NCI-H1436 treated with DMSO at 0.1 percent for 48 hours (cell line): ENCODE measurements around the gene IMPA2.
"Not testable (repeated sequence)": the region's sequence is repeated elsewhere in the genome, so short reads cannot be mapped to it uniquely, and the experiment has no call there.

Experiments
- DNase-seq: peaks from one replicate; lab custom pipeline; 2025; lab: John Stamatoyannopoulos, UW

The IMPA2 gene

GRCh38 chr18:12049978-12050811 is 68.9 kb downstream of the IMPA2 start:
- no peak for DNase-seq

GRCh38 chr18:12052866-12053265 is 71.6 kb downstream of the IMPA2 start:
- no peak for DNase-seq

GRCh38 chr18:12053289-12053688 is 72.0 kb downstream of the IMPA2 start:
- DNase-seq = no peak

GRCh38 chr18:12056034-12056883 is 75.0 kb downstream of the IMPA2 start:
- no peak for DNase-seq

GRCh38 chr18:12056884-12057402 is 75.6 kb downstream of the IMPA2 start:
- DNase-seq = no peak

- DNase-seq = no peak
These were observed 76.2 kb downstream of the IMPA2 start for GRCh38 chr18:12057419-12058039.

- no peak for DNase-seq
These were observed 78.3 kb downstream of the IMPA2 start for GRCh38 chr18:12059334-12060181.

- no peak for DNase-seq
These were observed 79.0 kb downstream of the IMPA2 start for GRCh38 chr18:12060182-12060870.

- DNase-seq = no peak
These were observed 80.4 kb downstream of the IMPA2 start for GRCh38 chr18:12061685-12062084.

GRCh38 chr18:12062974-12063373 is 81.7 kb downstream of the IMPA2 start:
- DNase-seq = no peak

GRCh38 chr18:12064086-12064763 is 82.9 kb downstream of the IMPA2 start:
- no peak for DNase-seq

- no peak for DNase-seq
These were observed 84.1 kb downstream of the IMPA2 start for GRCh38 chr18:12065397-12065796.

- no peak for DNase-seq
These were observed 85.7 kb downstream of the IMPA2 start for GRCh38 chr18:12066910-12067511.

GRCh38 chr18:12067671-12068070 is 86.4 kb downstream of the IMPA2 start:
- no peak for DNase-seq

- not testable (repeated sequence) for DNase-seq
These were observed 87.1 kb downstream of the IMPA2 start for GRCh38 chr18:12068316-12068949.

GRCh38 chr18:12068950-12069320 is 87.6 kb downstream of the IMPA2 start:
- DNase-seq = no peak

- not testable (repeated sequence) for DNase-seq
These were observed 89.8 kb downstream of the IMPA2 start for GRCh38 chr18:12071066-12071465.

GRCh38 chr18:12072996-12073395 is 91.7 kb downstream of the IMPA2 start:
- DNase-seq = no peak

GRCh38 chr18:12074736-12075135 is 93.4 kb downstream of the IMPA2 start:
- no peak for DNase-seq
